Measurements from ENCODE around the gene WNT2.

GRCh38 chr7:117302396-117302795, 20.5 kb downstream of the WNT2 start:
- TF ChIP-seq CTCF (optimal IDR thresholded peaks at IDR 0.05 in 1 of 3, IDR thresholded peaks at IDR 0.05 in 1 of 3, conservative IDR thresholded peaks at IDR 0.05 in 1 of 3; ENCODE audit: extremely low read depth in 1 of 3, insufficient read depth in 2 of 3, low read length in 3 of 3) (no peak), EZH2 (IDR thresholded peaks at IDR 0.05; ENCODE audit: low read length) (no peak)
